K562 (cell line): Measurements from ENCODE around the gene ADAP1. TPM values are rescaled to one million over a fixed set of nuclear protein-coding genes. Genes with fewer than 3 reads are reported as not detected.

Experiments used
- DLX4 ChIP-seq: fragments of 250-450 bp; sonication (Bioruptor Pico); IDR thresholded peaks from 2 replicates; pipeline ENCODE4 v1.6.1; 2021; ENCODE audit warnings: mild to moderate bottlenecking
- GATAD2A ChIP-seq: fragments of 450-650 bp; IDR thresholded peaks from 2 replicates; pipeline ENCODE4 v1.6.1; 2017
- HDGF ChIP-seq: fragments of 450-650 bp; IDR thresholded peaks from 2 replicates; pipeline ENCODE4 v1.6.1; 2016
- HMGXB4 ChIP-seq: sonication (generic); formaldehyde crosslinking; IDR thresholded peaks from 2 replicates; pipeline ENCODE4 v1.8.1; 2023; ENCODE audit warnings: mild to moderate bottlenecking, missing genetic modification reagents
- ID3 ChIP-seq, 2 experiments: fragments of 250-450 bp in 1 of 2; fragments of 450-650 bp in 1 of 2; sonication (Bioruptor Pico) in 1 of 2; IDR thresholded peaks; 2 replicates each; pipeline versions ENCODE4 v1.6.1 to v1.8.0; 2016 to 2021; ENCODE audit warnings: mild to moderate bottlenecking in 2 of 2, moderate library complexity in 2 of 2, missing compliant biosample characterization in 1 of 2, missing genetic modification characterization in 1 of 2
- KAT8 ChIP-seq: fragments of 450-650 bp; IDR thresholded peaks from 2 replicates; pipeline ENCODE4 v1.6.1; 2016; ENCODE audit warnings: low read depth, mild to moderate bottlenecking
- NKRF ChIP-seq: fragments of 450-650 bp; IDR thresholded peaks from 2 replicates; pipeline ENCODE4 v1.6.1; 2016; ENCODE audit warnings: borderline replicate concordance
- PRMT5 ChIP-seq: sonication (generic); formaldehyde crosslinking; IDR thresholded peaks from 2 replicates; pipeline ENCODE4 v1.5.0; 2020; ENCODE audit warnings: missing genetic modification reagents
- RFX1 ChIP-seq: fragments of 450-650 bp; IDR thresholded peaks from 2 replicates; pipeline ENCODE4 v1.6.1; 2016; ENCODE audit warnings: mild to moderate bottlenecking, moderate library complexity
- SIX5 ChIP-seq, 2 experiments: IDR thresholded peaks; 2 replicates each; pipeline ENCODE4 v1.6.1; 2011; ENCODE audit warnings: low read length in 2 of 2, borderline replicate concordance in 1 of 2, low read depth in 1 of 2, mild to moderate bottlenecking in 1 of 2, moderate library complexity in 1 of 2; ENCODE audit not compliant: insufficient read depth in 1 of 2
- SMAD3 ChIP-seq: fragments of 450-650 bp; formaldehyde crosslinking; conservative IDR thresholded peaks from 2 replicates; pipeline ENCODE4 v1.4.0; 2020; ENCODE audit warnings: mild to moderate bottlenecking
- SMARCE1 ChIP-seq: fragments of 450-650 bp; IDR thresholded peaks from 2 replicates; pipeline ENCODE4 v1.7.1; 2016; ENCODE audit warnings: mild to moderate bottlenecking
- TAL1 ChIP-seq: fragments of 450-650 bp; IDR thresholded peaks from 2 replicates; pipeline ENCODE4 v1.6.1; 2016; ENCODE audit warnings: mild to moderate bottlenecking
- ZSCAN32 ChIP-seq: fragments of 450-650 bp; formaldehyde crosslinking; IDR thresholded peaks from 2 replicates; pipeline ENCODE4 v1.4.0; 2020; ENCODE audit warnings: mild to moderate bottlenecking, moderate library complexity
- polyA plus RNA-seq, 8 experiments: library from polyadenylated mRNA; depleted of rRNA in 4 of 8; stranded (reverse) in 5 of 8; unstranded in 3 of 8; fragments of >200 nt; fragmentation: Nextera tagmentation in 2 of 8; fragmentation: Illumina TruSeq in 1 of 8; extraction: Ambion mirVana in 2 of 8; extraction: Trizol in 1 of 8; gene quantifications; 2 replicates each; pipeline versions ENCODE4 v1.2.1 to v1.2.3, GENCODE V29; 2011 to 2014; ENCODE audit warnings: inconsistent platforms in 1 of 8, missing spikeins in 1 of 8
- total RNA-seq, 7 experiments: library from RNA; depleted of rRNA in 6 of 7; stranded (reverse); fragments of >200 nt in 6 of 7; fragmentation: Illumina TruSeq in 2 of 7; extraction: Trizol in 2 of 7; gene quantifications; 2 replicates each; pipeline versions ENCODE4 v1.2.1 to v1.2.3, GENCODE V29; 2011 to 2021; ENCODE audit warnings: low replicate concordance in 1 of 7

The ADAP1 gene
- total and polyA plus RNA-seq, 9 of the 15 experiments (the other 6 are each of a cell fraction or from before 2014, with no cell fraction given), result 0.27 to 1.4 (median 0.52) TPM; not detected in 3

GRCh38 chr7:854118-854775 is 100.2 kb downstream of the ADAP1 start (continued):
- no peak for TF ChIP-seq SMARCE1
- TF ChIP-seq ID3 (CRISPR knock-in tag; IDR thresholded peaks at IDR 0.05), result no peak
- TF ChIP-seq ID3 (tag; IDR thresholded peaks at IDR 0.05), result no peak
- TF ChIP-seq SIX5 (IDR thresholded peaks at IDR 0.05; ENCODE audit: borderline replicate concordance in 1 of 2, insufficient read depth in 1 of 2, low read depth in 1 of 2, low read length in 2 of 2), result no peak
- no peak for TF ChIP-seq SMAD3 (CRISPR knock-in tag)
- no peak for TF ChIP-seq KAT8
- TF ChIP-seq TAL1, result no peak
- TF ChIP-seq RFX1, result no peak
- TF ChIP-seq DLX4 (CRISPR knock-in tag), result no peak
- no peak for TF ChIP-seq NKRF
- no peak for TF ChIP-seq HDGF
- TF ChIP-seq GATAD2A, result no peak
- TF ChIP-seq HMGXB4 (CRISPR knock-in tag), result no peak
- no peak for TF ChIP-seq PRMT5 (CRISPR knock-in tag)
- TF ChIP-seq ZSCAN32, result no peak
